ENCODE results near the gene SH3RF2. TPM values are rescaled to one million over a fixed set of nuclear protein-coding genes. Genes with fewer than 3 reads are reported as not detected.

SH3RF2 gene
- total RNA-seq, 1 donor from 2014 or later: 0.38 TPM

GRCh38 chr5:145947581-145947980, 11.2 kb downstream of the SH3RF2 start:
- H3K27ac Mint-ChIP-seq (ENCODE audit: unreplicated experiment): no peak overlapping the region
- no peak for DNase-seq (ENCODE audit: extremely low spot score, unreplicated experiment)
- no peaks in the 10 kb centered on the region for H3K9me3 Mint-ChIP-seq (ENCODE audit: unreplicated experiment)
- H3K27me3 Mint-ChIP-seq (ENCODE audit: unreplicated experiment): no peaks in the 10 kb centered on the region
- no peak for TF ChIP-seq CTCF (IDR thresholded peaks at IDR 0.05)
- H3K4me3 Mint-ChIP-seq (ENCODE audit: unreplicated experiment): no peak overlapping the region
- no peaks in the 10 kb centered on the region for H3K36me3 Mint-ChIP-seq (ENCODE audit: unreplicated experiment)
- peaks cover 10% of the 10 kb centered on the region for H3K4me1 Mint-ChIP-seq (ENCODE audit: unreplicated experiment)

GRCh38 chr5:145948047-145948446, 11.7 kb downstream of the SH3RF2 start:
- no peak overlapping the region for H3K4me3 Mint-ChIP-seq (ENCODE audit: unreplicated experiment)
- H3K27me3 Mint-ChIP-seq (ENCODE audit: unreplicated experiment): no peaks in the 10 kb centered on the region
- H3K4me1 Mint-ChIP-seq (ENCODE audit: unreplicated experiment): peaks cover 10% of the 10 kb centered on the region
- TF ChIP-seq CTCF (IDR thresholded peaks at IDR 0.05): no peak
- no peak overlapping the region for H3K27ac Mint-ChIP-seq (ENCODE audit: unreplicated experiment)
- no peak for DNase-seq (ENCODE audit: extremely low spot score, unreplicated experiment)
- no peaks in the 10 kb centered on the region for H3K36me3 Mint-ChIP-seq (ENCODE audit: unreplicated experiment)
- no peaks in the 10 kb centered on the region for H3K9me3 Mint-ChIP-seq (ENCODE audit: unreplicated experiment)

- Mint-ChIP-seq H3K4me3 (ENCODE audit: unreplicated experiment) (no peak overlapping the region), H3K4me1 (ENCODE audit: unreplicated experiment) (peaks cover 10% of the 10 kb centered on the region), H3K9me3 (ENCODE audit: unreplicated experiment) (peaks cover 4% of the 10 kb centered on the region), H3K27me3 (ENCODE audit: unreplicated experiment) (no peaks in the 10 kb centered on the region), H3K36me3 (ENCODE audit: unreplicated experiment) (no peaks in the 10 kb centered on the region), H3K27ac (ENCODE audit: unreplicated experiment) (no peak overlapping the region)
- DNase-seq (ENCODE audit: extremely low spot score, unreplicated experiment): no peak
- TF ChIP-seq CTCF (IDR thresholded peaks at IDR 0.05): no peak
These were observed 12.5 kb downstream of the SH3RF2 start for GRCh38 chr5:145948921-145949320.

- no peak overlapping the region for H3K27ac Mint-ChIP-seq (ENCODE audit: unreplicated experiment)
- peaks cover 10% of the 10 kb centered on the region for H3K4me1 Mint-ChIP-seq (ENCODE audit: unreplicated experiment)
- no peak for TF ChIP-seq CTCF (IDR thresholded peaks at IDR 0.05)
- H3K4me3 Mint-ChIP-seq (ENCODE audit: unreplicated experiment): no peak overlapping the region
- DNase-seq (ENCODE audit: extremely low spot score, unreplicated experiment): no peak
- H3K36me3 Mint-ChIP-seq (ENCODE audit: unreplicated experiment): no peaks in the 10 kb centered on the region
- H3K9me3 Mint-ChIP-seq (ENCODE audit: unreplicated experiment): peaks cover 10% of the 10 kb centered on the region
- H3K27me3 Mint-ChIP-seq (ENCODE audit: unreplicated experiment): no peaks in the 10 kb centered on the region
These were observed 13.1 kb downstream of the SH3RF2 start for GRCh38 chr5:145949474-145949873.

GRCh38 chr5:145951071-145951470, 14.7 kb downstream of the SH3RF2 start:
- Mint-ChIP-seq H3K4me1 (ENCODE audit: unreplicated experiment) (peaks cover 6% of the 10 kb centered on the region), H3K27ac (ENCODE audit: unreplicated experiment) (no peak overlapping the region), H3K4me3 (ENCODE audit: unreplicated experiment) (no peak overlapping the region), H3K9me3 (ENCODE audit: unreplicated experiment) (peaks cover 12% of the 10 kb centered on the region), H3K27me3 (ENCODE audit: unreplicated experiment) (no peaks in the 10 kb centered on the region), H3K36me3 (ENCODE audit: unreplicated experiment) (no peaks in the 10 kb centered on the region)
- TF ChIP-seq CTCF (IDR thresholded peaks at IDR 0.05): no peak
- DNase-seq (ENCODE audit: extremely low spot score, unreplicated experiment): no peak
